CD14-positive monocyte (primary cell): ENCODE data around the gene FLT1. TPM values are rescaled to one million over a fixed set of nuclear protein-coding genes. Genes with fewer than 3 reads are reported as not detected.
A peak's percentile ranks its signal among the peaks of the same experiment; 100 is the strongest.

Source experiments
- DNase-seq, 3 donors: peaks; one replicate each; pipeline ENCODE4 v3.0.0-alpha.2; 2011 to 2022
- H2AFZ ChIP-seq: 2 replicates; pipeline ENCODE4 v1.6.0; 2012; ENCODE audit warnings: mild to moderate bottlenecking, low read depth, low read length, inconsistent platforms; ENCODE audit not compliant: insufficient read depth, poor library complexity, severe bottlenecking
- H3K27ac ChIP-seq, 2 donors: 1 replicate in 1 of 2; 2 replicates in 1 of 2; pipeline ENCODE4 v1.5.1; 2012 to 2013; ENCODE audit warnings: low read length in 2 of 2, control low read depth in 1 of 2, inconsistent platforms in 1 of 2, low read depth in 1 of 2, mild to moderate bottlenecking in 1 of 2
- H3K27me3 ChIP-seq, 2 donors: one replicate each; pipeline versions ENCODE4 v1.6.0 to v1.6.1; 2011 to 2013; ENCODE audit warnings: low read length in 2 of 2; ENCODE audit not compliant: control insufficient read depth in 2 of 2, insufficient read depth in 2 of 2
- H3K36me3 ChIP-seq, 2 donors: replicated peaks in 1 of 2; 1 replicate in 1 of 2; 2 replicates in 1 of 2; pipeline versions ENCODE4 v1.5.1 to v1.6.1; 2012 to 2013; ENCODE audit warnings: low read length in 2 of 2, control low read depth in 1 of 2, inconsistent platforms in 1 of 2, mild to moderate bottlenecking in 1 of 2; ENCODE audit not compliant: insufficient read depth in 2 of 2, control insufficient read depth in 1 of 2
- H3K4me1 ChIP-seq, 2 donors: 1 replicate in 1 of 2; 2 replicates in 1 of 2; pipeline versions ENCODE4 v1.5.1 to v1.6.1; 2012 to 2013; ENCODE audit warnings: low read length in 2 of 2, control low read depth in 1 of 2, inconsistent platforms in 1 of 2, mild to moderate bottlenecking in 1 of 2, moderate library complexity in 1 of 2; ENCODE audit not compliant: insufficient read depth in 2 of 2, control insufficient read depth in 1 of 2
- H3K4me2 ChIP-seq: replicated peaks from 2 replicates; pipeline ENCODE3; 2012; ENCODE audit warnings: low read length, moderate library complexity, mild to moderate bottlenecking; ENCODE audit not compliant: poor library complexity, severe bottlenecking; ENCODE audit errors: extremely low read depth
- H3K4me3 ChIP-seq, 3 experiments: fragments of 200-600 bp in 1 of 3; sonication (generic) in 1 of 3; replicated peaks in 1 of 3; 1 replicate in 2 of 3; 2 replicates in 1 of 3; pipeline ENCODE4 v1.5.1; 2011 to 2013; ENCODE audit warnings: low read length in 3 of 3, mild to moderate bottlenecking in 3 of 3, control low read depth in 2 of 3, low read depth in 2 of 3, inconsistent platforms in 1 of 3, moderate library complexity in 1 of 3
- H3K79me2 ChIP-seq: 2 replicates; pipeline ENCODE4 v1.6.0; 2012; ENCODE audit warnings: mild to moderate bottlenecking, control low read depth, inconsistent platforms, low read length, moderate library complexity; ENCODE audit not compliant: insufficient read depth
- H3K9ac ChIP-seq: 2 replicates; pipeline ENCODE4 v1.6.0; 2017; ENCODE audit warnings: low read length, mild to moderate bottlenecking; ENCODE audit not compliant: insufficient read depth, poor library complexity, severe bottlenecking
- H3K9me3 ChIP-seq, 2 donors: replicated peaks in 1 of 2; 1 replicate in 1 of 2; 2 replicates in 1 of 2; pipeline versions ENCODE4 v1.5.1 to v1.6.1; 2012 to 2013; ENCODE audit warnings: low read length in 2 of 2, control low read depth in 1 of 2; ENCODE audit not compliant: control insufficient read depth in 1 of 2, insufficient read depth in 1 of 2
- H4K20me1 ChIP-seq: 2 replicates; pipeline ENCODE4 v1.6.0; 2012; ENCODE audit warnings: mild to moderate bottlenecking, low read length, control low read depth, moderate library complexity; ENCODE audit not compliant: insufficient read depth
- H3K27ac Mint-ChIP-seq, 7 donors: one replicate each; pipeline ENCODE4 v1.8.0; 2020; ENCODE audit warnings: mild to moderate bottlenecking in 7 of 7, mixed read lengths in 7 of 7, moderate library complexity in 6 of 7, inconsistent platforms in 2 of 7
- H3K27me3 Mint-ChIP-seq, 3 donors: one replicate each; pipeline ENCODE4 v1.8.0; 2021 to 2022; ENCODE audit warnings: low read depth in 3 of 3, mild to moderate bottlenecking in 3 of 3, mixed read lengths in 3 of 3, moderate library complexity in 3 of 3, inconsistent platforms in 1 of 3
- H3K36me3 Mint-ChIP-seq, 2 donors: one replicate each; pipeline ENCODE4 v1.8.0; 2020; ENCODE audit warnings: mixed read lengths in 2 of 2, inconsistent platforms in 1 of 2, mild to moderate bottlenecking in 1 of 2
- H3K4me1 Mint-ChIP-seq: one replicate; pipeline ENCODE4 v1.8.0; 2020; ENCODE audit warnings: mild to moderate bottlenecking, mixed read lengths
- H3K4me3 Mint-ChIP-seq, 2 donors: one replicate each; pipeline ENCODE4 v1.8.0; 2020; ENCODE audit warnings: mild to moderate bottlenecking in 2 of 2, mixed read lengths in 2 of 2, moderate library complexity in 1 of 2
- H3K9me3 Mint-ChIP-seq, 7 donors: one replicate each; pipeline ENCODE4 v1.8.0; 2020 to 2022; ENCODE audit warnings: mixed read lengths in 7 of 7, mild to moderate bottlenecking in 6 of 7, moderate library complexity in 6 of 7, inconsistent platforms in 2 of 7
- WGBS: methylation state at CpG from one replicate; pipeline ENCODE4 v1.1.5; 2013; ENCODE audit warnings: missing lambda C conversion rate; ENCODE audit not compliant: insufficient coverage; 5-methylcytosine and 5-hydroxymethylcytosine counted together
- intact Hi-C, 2 donors: fragments of 100-400 bp; cut with micrococcal nuclease; formaldehyde crosslinking; loops; one replicate each; pipeline versions ENCODE4 v1.15.0 to v1.15.1; 2023
- polyA plus RNA-seq, 3 donors: library from polyadenylated mRNA; depleted of rRNA in 1 of 3; unstranded in 2 of 3; stranded (reverse) in 1 of 3; fragments of 300-500 nt in 2 of 3; fragments of >200 nt in 1 of 3; fragmentation: Illumina TruSeq in 2 of 3; gene quantifications; 1 replicate in 2 of 3; 2 replicates in 1 of 3; pipeline ENCODE4 v1.2.3, GENCODE V29; 2012 to 2021
- TF ChIP-seq, protein P1 (sequence below): fragments of 200-600 bp; IDR thresholded peaks from one replicate; pipeline ENCODE4 v1.8.0; 2022; ENCODE audit warnings: antibody characterized with exemption, mild to moderate bottlenecking

FLT1 gene
- polyA plus RNA-seq, 3 donors, result 0.28 TPM; not detected in 2

DNA sequence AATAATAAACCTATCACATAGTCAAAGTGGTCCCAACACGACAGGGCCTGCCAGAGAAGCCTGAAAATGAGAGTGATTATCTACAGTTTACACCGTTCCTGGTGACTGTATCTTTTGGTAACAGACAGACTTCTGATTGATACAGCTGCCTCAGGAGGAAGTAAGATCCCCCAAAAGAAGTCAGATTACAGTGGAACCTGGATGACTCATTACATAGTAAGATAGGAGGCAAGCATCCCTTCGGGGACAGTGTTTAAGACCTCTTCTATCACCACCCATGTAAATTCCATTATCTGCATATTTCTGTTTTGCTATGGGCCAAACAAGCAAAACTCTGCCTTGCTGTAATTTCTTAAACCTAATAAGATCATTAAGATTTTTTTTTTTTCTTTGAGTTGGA lies 44.0 kb upstream of the FLT1 start:
- no CpG with 5 or more reads among the region's 3 CpGs for WGBS
- peaks cover 7 to 24% of the 10 kb centered on the region in 2 donors for H3K9me3 ChIP-seq
- H3K27ac ChIP-seq, result no peak overlapping the region
- no peaks in the 10 kb centered on the region for H3K36me3 ChIP-seq
- intact Hi-C loops, result no loop called here
- no peaks in the 10 kb centered on the region for H4K20me1 ChIP-seq
- H3K27me3 Mint-ChIP-seq, result peaks cover 11 to 24% (median 22%) of the 10 kb centered on the region in 3 donors
- no peak for DNase-seq
- H3K4me3 ChIP-seq, result no peak overlapping the region
- H3K9me3 Mint-ChIP-seq, result peaks cover 7 to 25% (median 20%) of the 10 kb centered on the region in 7 donors
- H3K79me2 ChIP-seq, result no peaks in the 10 kb centered on the region
- no peak overlapping the region for H3K4me2 ChIP-seq
- peaks cover 0 to 2% of the 10 kb centered on the region in 2 donors for H3K36me3 Mint-ChIP-seq
- peaks cover 11% of the 10 kb centered on the region for H3K4me1 Mint-ChIP-seq
- no peak overlapping the region for H3K4me3 Mint-ChIP-seq
- peaks cover 4 to 15% of the 10 kb centered on the region in 2 donors for H3K27me3 ChIP-seq
- no peak overlapping the region for H3K27ac Mint-ChIP-seq
- TF ChIP-seq, protein P1, sequence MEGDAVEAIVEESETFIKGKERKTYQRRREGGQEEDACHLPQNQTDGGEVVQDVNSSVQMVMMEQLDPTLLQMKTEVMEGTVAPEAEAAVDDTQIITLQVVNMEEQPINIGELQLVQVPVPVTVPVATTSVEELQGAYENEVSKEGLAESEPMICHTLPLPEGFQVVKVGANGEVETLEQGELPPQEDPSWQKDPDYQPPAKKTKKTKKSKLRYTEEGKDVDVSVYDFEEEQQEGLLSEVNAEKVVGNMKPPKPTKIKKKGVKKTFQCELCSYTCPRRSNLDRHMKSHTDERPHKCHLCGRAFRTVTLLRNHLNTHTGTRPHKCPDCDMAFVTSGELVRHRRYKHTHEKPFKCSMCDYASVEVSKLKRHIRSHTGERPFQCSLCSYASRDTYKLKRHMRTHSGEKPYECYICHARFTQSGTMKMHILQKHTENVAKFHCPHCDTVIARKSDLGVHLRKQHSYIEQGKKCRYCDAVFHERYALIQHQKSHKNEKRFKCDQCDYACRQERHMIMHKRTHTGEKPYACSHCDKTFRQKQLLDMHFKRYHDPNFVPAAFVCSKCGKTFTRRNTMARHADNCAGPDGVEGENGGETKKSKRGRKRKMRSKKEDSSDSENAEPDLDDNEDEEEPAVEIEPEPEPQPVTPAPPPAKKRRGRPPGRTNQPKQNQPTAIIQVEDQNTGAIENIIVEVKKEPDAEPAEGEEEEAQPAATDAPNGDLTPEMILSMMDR, result no peak
- no peak overlapping the region for H2AFZ ChIP-seq
- H3K9ac ChIP-seq, result no peak overlapping the region
- peaks cover 6 to 10% of the 10 kb centered on the region in 2 donors for H3K4me1 ChIP-seq

DNA sequence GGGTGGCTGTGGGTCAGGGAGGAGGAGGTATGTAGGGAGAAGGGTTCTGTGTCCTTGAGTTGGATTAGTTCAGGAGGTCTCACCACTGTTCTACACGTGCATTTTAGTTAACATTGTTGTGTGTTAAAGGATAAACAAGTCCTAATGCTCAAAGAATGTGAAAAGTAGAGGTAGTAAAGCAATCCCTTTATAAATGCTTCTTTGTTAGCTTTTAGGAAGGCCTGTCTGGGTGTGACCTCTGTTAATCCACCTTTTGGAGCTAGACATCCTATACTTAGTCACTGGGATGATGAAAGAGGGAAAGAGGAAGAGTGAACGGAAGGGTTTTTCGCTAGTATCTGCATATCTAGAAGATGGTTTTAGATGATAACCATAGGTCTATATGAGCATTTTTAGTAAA lies 42.2 kb upstream of the FLT1 start:
- H3K4me1 Mint-ChIP-seq, result peaks cover 17% of the 10 kb centered on the region
- Histone ChIP-seq H2AFZ (no peak overlapping the region), H3K9ac (no peak overlapping the region), H3K27ac (no peak overlapping the region), H3K9me3 (peaks cover 8 to 14% of the 10 kb centered on the region in 2 donors), H4K20me1 (no peaks in the 10 kb centered on the region), H3K27me3 (peaks cover 14 to 24% of the 10 kb centered on the region in 2 donors), H3K4me1 (peaks cover 10 to 22% of the 10 kb centered on the region in 2 donors), H3K4me3 (no peak overlapping the region), H3K36me3 (no peaks in the 10 kb centered on the region), H3K79me2 (no peaks in the 10 kb centered on the region), H3K4me2 (no peak overlapping the region)
- peaks cover 0 to 21% (median 8%) of the 10 kb centered on the region in 7 donors for H3K9me3 Mint-ChIP-seq
- TF ChIP-seq, protein P1, result no peak
- intact Hi-C loops, result no loop called here
- 27% methylated on average over 3 of the region's 3 CpGs for WGBS
- H3K36me3 Mint-ChIP-seq, result peaks cover 0 to 5% of the 10 kb centered on the region in 2 donors
- peaks cover 23 to 33% (median 28%) of the 10 kb centered on the region in 3 donors for H3K27me3 Mint-ChIP-seq
- peak overlapping the region in 1 of 2 donors; percentile 36 for H3K4me3 Mint-ChIP-seq
- peak overlapping the region in 1 of 7 donors; percentile 45 for H3K27ac Mint-ChIP-seq
- DNase-seq, result peak in 2 of 3 donors; percentile 61 to 70
